ENCODE measurements around the gene IL3. TPM values are rescaled to one million over a fixed set of nuclear protein-coding genes. Genes with fewer than 3 reads are reported as not detected.
A peak's percentile ranks its signal among the peaks of the same experiment; 100 is the strongest.

The IL3 gene, protein sequence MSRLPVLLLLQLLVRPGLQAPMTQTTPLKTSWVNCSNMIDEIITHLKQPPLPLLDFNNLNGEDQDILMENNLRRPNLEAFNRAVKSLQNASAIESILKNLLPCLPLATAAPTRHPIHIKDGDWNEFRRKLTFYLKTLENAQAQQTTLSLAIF
- polyA plus RNA-seq (ENCODE audit: insufficient read length in 4 of 4), result not detected

DNA sequence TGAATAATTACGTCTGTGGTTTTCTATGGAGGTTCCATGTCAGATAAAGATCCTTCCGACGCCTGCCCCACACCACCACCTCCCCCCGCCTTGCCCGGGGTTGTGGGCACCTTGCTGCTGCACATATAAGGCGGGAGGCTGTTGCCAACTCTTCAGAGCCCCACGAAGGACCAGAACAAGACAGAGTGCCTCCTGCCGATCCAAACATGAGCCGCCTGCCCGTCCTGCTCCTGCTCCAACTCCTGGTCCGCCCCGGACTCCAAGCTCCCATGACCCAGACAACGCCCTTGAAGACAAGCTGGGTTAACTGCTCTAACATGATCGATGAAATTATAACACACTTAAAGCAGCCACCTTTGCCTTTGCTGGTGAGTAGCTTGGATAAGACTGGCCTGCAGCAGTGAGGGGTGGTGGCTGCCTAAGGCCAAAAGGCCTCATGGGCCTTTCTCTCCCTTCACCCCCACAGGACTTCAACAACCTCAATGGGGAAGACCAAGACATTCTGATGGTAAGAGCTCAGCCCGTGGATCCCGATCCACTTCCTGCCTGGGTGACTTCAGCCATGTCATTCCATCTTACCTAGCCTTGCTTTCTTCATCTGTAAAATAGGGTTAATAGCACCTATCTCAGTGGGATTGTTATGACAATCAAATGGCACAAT lies at the start of gene IL3:
IL3 (plus strand) TSS at position 155 of the 661 bp plus-strand sequence; CDS start at position 207, 52 bp downstream.
- no peak for DNase-seq (ENCODE audit: low read depth in 4 of 4, low spot score in 3 of 4)

DNA sequence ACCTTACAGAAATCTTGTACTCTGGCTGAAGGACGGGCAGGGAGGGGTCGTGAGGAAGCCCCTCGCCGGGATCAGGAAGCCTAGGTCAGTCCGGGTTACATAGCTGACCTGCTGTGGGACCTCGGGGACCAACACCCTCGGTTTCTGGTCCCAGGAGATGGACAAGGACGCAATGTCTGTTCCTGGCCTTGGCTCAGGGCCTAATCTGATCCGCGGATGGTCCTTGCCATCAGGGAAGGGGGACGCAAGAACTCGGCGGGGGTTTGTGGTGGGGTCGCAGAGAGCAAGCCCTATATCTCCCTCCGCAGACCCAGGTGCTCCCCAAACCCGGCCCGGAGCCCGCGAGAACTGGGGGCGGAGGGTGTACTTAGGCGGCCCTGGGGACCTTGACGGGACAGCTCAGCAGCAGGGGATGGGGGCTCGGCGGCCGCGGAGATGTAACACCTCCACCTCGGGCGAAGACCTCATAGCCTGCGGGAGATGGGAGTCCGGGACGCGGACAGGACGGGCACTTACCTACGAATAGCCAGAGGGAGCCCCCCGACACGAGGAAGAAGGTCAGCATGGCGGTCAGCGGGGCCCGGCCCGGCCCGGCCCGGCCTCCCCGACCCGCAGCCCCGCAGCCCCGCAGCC lies 49.4 kb upstream of the IL3 start:
- no peak for DNase-seq (ENCODE audit: low read depth in 4 of 4, low spot score in 3 of 4)

DNA sequence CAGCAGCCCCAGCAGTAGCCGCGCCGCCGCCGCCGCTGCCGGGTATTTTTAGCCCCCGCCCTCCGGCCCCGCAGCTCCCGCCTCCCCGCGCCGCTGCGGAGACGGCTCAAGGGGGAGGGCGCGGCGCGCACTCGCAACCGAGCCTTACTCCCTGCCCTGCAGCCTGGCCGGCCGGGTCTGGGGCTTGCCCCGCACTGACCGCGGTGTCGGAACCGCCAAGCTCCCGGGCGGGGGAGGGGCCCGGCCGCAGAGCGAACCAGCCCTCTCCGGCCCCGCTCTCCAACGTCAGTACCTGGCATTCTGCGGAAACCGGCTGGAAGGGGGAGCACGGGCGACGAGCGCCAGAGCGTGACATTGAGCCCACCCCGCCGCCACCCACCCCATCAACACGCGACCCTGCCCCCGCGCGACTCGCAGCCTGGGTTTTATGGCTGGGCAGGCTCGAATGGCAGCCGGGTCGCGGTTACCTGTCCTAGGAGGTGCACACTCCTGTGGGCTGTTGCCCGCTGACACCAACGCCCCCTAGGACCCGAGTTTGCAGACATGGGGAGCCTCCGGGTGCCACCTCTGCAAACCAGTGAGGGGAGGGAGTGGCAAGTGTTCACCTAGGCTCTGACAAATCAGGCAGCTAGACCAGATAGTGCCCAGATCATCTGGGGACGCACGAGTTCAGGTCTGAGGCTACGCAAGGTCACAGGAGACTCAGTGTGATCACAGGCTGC lies 48.7 kb upstream of the IL3 start, which contains the start of gene ACSL6:
ACSL6 (minus strand) TSS at position 37 of the 722 bp plus-strand sequence. CDS start 105 bp downstream, outside the sequence.
- no peak for DNase-seq (ENCODE audit: low read depth in 4 of 4, low spot score in 3 of 4)

DNA sequence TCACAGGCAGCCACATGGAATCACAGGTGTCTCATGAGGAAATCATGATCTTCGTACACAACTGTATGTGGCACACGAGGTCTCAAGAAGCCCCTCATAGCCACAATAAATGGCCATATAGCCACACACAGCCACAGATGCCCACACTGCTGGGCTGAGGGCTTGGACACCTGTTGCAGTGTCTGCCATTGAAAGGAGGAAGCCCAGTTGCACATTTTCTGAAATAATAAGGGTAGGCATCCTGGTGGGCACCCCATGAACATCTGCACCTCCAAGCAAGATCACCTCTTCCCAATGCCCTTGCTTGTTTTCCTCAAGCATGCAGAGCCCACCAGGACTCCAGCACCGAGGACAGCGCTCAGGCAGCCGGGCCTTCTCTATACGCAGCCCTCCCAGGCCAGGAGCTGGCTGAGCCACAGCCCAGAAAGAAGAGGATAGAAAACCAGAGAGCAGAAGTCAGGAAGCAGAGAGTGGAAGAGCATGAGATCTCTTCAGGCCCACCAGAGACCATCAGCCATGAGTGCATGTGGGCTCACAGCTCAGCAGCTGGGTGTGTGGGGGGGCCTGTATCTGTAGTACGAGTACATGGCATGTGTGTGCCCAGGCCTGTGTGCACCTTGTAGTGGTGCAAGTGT lies 48.0 kb upstream of the IL3 start:
- DNase-seq (ENCODE audit: low read depth in 4 of 4, low spot score in 3 of 4), result peak; percentile 39 to 68 (median 61)

DNA sequence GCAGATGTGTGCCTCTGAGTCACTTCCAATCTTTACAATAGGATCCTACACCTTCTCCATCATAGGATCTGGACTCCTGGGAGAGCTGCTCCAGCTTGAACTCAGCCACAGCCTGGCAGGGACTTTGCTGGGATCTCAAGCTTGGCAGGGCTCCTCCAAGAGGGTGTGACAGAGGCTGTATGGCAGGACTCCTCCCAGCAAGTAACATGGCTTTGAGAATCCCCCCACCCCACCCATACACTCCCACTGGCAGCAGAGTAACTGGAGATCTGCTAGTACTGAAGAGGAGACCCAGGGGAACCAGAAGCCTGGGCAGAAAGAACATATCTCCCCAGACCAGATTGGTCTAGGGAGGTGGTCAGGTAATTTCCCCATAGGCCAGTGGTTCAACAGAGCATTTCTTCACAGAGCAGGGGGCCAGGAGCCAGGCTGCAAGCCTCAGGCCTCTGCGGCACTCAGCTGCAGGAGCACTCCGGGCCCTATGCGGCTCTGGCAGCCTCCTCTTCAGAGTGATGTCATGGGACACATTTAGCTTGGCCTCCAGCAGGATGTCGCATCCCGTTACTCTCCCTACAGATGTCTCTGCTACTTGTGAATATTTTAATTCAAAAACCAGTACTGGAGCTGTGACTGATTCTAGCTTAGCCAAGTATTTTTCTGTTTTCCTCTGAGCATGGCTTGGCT lies 47.3 kb upstream of the IL3 start:
- no peak for DNase-seq (ENCODE audit: low read depth in 4 of 4, low spot score in 3 of 4)

DNA sequence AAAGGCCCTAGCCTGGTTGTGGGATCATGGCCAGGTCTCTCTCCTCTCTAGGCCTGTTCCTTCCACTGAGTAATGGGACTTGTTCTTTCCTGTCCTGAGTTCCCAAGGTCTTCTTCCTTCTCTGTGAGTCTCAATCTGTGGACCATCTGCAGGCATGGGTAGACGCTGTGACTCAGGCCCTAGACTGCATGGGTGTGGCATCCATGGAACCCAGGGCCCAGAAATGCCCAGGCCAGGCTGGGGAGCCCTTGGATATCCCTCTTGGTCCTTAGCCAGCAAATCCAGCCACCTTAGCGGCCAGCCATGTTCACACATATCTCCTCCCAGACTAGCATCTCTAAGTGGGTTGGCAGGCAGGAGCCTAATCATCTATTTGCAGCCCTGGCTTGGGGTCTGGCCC lies 46.7 kb upstream of the IL3 start:
- DNase-seq (ENCODE audit: low read depth in 4 of 4, low spot score in 3 of 4), result no peak

DNA sequence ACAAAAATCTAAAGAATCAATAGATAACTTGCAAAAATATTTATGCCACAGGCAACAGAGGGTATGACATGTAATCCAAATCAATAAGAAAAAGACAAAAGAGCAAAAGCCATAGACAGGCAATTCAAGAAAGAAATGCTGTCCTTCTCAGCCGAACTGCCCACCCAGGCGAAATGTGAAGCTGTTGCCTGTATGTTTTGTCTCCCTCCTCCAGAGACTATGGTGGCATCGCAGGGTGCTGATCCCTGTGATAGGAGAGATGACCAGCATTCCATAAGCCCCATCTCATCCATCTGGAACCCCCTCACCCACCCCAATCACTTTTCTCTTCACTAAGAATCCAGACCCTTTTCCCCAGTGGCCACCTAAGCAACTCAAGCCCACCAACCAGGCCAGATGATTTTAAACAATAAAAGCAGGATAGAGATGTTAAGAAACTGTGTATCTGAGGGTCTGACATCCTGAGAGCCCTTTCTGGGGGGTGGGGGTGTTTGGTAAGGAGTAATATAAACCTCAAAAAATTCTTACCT lies 43.7 kb upstream of the IL3 start:
- no peak for DNase-seq (ENCODE audit: low read depth in 4 of 4, low spot score in 3 of 4)

DNA sequence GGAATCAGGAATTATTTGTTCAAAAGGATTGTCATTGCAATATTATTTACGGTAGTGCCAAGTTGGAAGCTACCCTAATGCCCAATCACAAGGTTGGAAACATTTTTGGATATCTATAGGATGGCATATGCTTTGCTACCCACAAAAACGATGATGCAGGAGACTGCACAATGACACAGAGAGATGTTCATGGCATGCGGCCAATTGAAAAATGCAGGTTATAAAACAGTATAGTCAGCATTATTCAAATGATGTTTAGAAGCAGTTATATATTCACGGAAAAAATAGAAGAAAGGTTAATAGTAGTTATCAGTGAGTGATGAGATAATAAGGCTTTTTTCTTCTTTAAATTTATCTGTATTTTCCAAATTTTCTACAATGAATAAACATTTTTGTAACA lies 43.1 kb upstream of the IL3 start:
- DNase-seq (ENCODE audit: low read depth in 4 of 4, low spot score in 3 of 4), result no peak

DNA sequence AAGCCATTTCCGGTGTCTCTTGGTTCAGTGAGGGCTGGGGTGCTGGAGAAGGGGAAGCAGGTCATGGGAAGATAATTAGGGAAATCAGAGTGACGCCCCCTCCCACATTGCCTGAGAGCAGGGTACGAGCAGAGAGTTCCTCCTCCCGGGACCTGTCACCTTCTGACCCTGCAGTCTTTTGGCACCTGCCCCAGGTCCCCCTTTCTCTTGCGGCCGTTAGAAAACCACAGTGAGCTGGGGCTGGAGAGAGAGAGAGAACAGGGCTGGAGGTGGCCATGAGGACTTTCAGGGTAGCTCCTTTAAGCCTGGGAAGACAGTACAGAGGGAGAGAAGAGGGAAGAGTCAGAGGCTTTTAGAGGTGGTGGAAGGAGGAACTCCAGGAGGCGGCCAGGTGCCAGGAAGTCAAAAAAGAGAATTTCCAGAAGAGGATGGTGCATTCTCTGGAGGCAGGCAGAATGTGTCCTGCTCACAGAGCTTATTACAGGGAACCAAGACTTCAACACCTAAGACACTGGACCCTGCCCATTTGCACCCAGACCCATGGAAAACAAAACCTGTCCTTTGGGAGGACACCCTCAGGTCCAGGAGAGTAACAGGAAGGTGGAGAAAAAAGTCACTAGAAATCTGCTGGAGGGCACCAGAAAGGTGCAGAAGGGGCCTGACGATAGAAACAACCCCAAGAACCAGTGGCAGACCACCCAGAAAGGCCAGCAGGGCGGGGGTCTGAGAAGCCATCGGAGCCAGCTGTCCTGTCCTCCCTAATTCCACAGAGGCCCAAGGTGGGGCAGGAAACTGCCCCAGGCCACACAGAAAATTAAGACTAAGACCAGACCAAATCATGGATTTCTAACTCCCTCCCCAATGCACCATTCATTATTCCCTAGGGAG lies 42.5 kb upstream of the IL3 start:
- DNase-seq (ENCODE audit: low read depth in 4 of 4, low spot score in 3 of 4), result no peak

DNA sequence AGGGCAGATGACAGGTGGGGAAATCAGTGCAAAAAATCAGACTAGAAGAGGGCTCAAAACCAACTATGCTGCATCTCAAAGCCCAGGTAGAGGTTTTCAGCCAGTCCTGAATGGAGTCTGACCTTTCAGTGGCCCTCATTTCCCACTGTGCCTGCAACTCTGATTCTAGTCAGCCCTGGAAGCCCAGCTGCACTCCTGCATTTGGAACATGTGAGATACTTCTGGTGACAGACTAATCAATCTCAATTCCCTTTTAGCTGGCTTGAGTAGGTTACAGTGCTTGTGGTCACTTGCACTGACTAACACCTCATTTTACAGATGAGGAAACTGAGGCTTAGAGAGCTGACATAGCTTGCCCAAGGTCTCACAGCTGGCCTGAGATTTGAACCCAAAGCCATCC lies 41.1 kb upstream of the IL3 start:
- DNase-seq (ENCODE audit: low read depth in 4 of 4, low spot score in 3 of 4), result no peak

DNA sequence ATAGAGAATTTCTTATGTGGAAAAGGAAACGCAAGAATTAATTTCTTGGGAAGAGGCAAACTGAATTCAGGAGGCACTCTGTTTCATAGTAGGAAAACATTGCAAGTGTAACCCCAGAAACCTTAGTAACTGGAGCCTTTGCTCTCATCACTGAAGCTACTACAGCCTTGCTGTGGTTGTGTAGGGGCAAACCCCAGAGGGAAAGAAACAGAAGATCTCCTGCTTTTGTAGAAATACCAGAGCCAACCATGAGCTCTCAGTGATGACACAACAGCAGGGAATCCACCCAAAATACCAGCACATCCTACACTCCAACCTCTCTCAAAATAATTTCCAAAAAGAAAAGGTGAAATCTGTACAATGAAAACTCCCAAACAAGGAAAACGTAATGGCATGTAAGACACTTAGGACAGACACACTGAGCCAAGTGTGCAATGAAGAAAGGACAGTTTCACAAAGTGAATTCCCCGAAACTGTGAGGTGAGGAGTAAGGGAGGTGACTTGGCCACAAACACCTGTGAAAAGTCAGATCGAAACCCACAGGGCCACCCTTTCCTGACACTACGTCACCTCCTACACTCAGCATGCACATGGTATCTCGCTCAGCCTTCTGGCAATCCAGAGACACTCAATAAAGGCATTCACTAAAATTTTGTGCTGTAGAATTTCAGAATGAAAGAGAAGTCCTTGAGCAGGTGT lies 40.4 kb upstream of the IL3 start:
- no peak for DNase-seq (ENCODE audit: low read depth in 4 of 4, low spot score in 3 of 4)

DNA sequence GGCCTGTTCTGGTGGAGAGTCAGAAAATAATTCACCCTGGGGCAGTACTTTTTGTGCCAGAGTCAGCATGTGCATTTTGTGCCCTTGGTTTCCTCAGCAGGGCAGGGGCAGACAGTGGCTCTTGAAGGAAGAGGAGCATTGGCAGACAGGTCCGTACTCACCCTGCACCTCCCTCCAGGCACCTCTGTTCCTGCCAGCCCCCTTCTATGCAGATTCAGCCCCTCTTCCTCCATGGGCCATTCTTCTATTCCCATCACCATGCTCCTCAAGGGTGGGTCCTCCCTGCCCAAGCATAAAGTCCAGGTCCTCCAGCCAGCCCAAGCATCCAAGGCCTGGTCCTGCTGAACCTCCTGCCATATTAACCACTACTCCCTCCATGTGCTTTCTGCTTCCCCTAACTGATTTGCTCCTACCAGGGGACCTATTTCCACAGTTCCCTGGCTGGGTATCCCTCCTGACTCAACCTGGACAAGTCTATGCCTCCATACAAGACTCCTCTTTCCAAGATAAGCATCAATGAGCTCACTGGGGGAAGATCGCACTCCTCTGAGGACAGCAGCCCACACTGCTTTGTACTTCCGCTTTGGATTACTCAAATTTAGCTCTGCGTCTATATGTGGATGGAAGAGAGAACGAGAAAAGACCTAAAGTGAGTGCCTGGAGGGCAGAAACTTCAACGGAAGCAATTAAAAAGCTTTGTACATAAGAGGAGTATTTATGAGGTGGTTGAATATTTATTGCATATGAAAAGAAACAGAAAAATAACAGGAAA lies 39.7 kb upstream of the IL3 start:
- DNase-seq (ENCODE audit: low read depth in 4 of 4, low spot score in 3 of 4), result no peak

DNA sequence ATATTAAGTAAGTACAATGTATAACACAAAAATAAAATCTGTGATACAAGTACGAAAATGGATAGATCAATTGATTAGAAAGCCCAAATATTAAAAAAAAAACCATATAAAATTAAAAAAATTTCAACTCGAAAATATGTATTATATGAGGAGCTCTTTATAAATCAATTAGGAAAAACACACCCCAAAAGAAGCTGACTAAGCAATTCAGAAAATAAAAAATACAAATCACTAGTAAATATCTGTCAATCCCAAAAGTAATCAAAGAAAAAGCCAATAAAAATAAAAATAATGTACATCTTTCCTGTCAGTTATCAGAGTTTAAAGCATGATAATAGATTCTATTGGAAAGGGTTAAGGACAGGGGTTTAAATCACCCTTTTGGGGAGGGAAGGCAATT lies 38.8 kb upstream of the IL3 start:
- DNase-seq (ENCODE audit: low read depth in 4 of 4, low spot score in 3 of 4), result no peak

DNA sequence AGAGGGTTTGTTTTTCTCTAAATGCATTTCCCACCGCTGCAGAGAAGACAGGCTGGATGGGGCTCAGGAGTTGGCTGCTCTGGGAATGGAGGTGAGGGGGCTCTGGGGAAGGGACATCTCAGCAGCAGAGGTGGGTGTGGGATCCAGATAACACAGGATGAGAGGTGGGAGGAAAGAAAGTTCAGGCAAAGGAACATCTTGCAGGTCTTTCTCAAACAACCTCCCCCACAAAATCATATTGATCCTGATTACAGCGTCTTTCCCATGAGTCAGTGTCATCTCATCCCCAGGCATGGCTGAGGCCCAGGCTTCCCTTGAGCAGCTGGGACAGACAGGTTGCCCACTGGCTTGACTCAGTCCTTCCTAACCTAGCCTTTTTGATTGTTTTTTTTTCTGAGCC lies 37.7 kb upstream of the IL3 start:
- no peak for DNase-seq (ENCODE audit: low read depth in 4 of 4, low spot score in 3 of 4)

DNA sequence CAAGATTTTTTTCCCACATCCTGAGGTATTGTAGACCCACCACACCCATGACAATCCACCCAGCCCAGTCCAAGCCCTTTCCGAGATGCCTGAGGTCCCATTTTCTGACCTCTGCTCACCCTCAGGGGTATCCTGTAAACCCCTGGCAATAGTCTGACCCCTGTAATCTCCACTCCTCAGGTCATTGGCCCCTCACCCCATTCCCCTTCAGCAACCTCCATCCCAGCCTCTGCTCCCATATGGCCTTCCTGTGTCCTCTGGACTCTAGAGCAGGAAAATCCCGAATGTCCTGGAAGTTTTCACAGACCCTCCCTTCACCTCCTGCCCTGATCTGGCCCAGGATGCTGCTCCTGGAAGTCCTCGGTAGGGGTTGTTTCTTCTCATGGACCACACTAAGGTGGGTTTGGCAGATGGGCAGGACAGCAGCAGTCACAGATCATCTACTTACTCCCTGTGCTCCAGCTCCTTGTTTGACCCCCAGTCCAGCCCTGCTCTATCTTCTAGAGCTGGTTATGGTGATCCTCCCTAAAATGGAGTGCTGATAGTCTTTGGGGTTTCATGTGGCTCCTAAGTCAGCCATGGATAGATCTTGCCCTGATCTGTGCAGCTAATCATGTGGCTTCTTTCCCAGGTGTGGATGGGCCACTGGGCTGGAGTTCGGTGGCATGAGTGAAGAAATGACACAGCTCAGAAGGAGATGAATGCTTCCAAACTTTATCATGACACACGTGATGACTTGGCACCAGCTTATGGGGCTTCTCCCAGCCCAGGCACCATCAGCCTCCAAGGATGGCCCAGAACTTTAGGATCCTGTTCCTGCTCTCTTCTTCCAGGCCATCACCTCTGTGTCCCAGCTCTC lies 37.0 kb upstream of the IL3 start:
- no peak for DNase-seq (ENCODE audit: low read depth in 4 of 4, low spot score in 3 of 4)

DNA sequence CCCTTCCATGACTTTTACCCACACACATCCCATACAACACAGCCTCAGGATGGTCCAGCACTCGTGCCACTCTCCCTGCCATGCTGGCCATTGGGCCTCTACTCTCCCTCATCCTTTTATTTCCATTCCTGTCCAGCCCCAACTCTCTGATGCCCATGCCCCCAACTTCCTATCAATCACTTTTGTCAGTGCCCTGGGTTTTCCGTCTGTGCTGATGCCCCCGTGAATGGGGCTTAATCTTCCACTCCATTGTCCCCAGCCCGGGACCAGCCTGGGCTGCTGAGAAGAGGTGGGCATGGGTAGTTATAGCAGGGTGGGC lies 36.4 kb upstream of the IL3 start:
- DNase-seq (ENCODE audit: low read depth in 4 of 4, low spot score in 3 of 4), result no peak

DNA sequence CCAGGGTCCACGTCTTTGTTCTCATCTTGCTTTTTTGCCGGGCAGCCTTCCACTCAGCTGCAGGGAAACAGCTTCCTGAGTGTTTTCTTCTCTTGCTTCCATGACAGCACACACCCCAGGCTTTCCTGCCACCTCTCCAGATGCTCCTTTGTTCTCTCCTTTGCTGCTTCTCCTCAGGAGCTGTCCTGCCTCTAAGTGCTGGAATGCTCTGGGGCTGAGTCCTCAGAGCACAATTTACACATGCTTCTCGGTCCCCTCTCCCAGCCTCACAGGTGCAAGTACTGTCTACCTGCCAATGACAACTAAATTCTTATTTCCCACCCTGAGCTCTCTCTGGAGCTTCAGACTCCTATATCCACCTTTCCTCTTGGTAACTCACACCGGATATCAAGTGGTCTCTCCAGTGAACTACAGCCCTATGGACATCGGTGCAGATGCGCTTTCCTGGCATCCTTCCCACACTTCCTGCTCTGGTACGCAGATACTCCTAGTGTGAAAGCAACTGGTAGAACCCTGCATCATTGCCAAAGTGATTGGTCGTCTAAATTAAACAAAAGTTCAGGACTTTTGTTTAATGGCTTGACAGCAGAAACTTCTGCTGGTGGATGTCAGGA lies 35.6 kb upstream of the IL3 start:
- DNase-seq (ENCODE audit: low read depth in 4 of 4, low spot score in 3 of 4), result no peak
